Measurements from ENCODE around the gene SIRT5. TPM values are rescaled to one million over a fixed set of nuclear protein-coding genes. Genes with fewer than 3 reads are reported as not detected.

SIRT5 gene
- polyA plus RNA-seq, 2 of the 4 experiments (the other 2 are of a cell fraction) = 5.1 to 7.8 TPM

DNA sequence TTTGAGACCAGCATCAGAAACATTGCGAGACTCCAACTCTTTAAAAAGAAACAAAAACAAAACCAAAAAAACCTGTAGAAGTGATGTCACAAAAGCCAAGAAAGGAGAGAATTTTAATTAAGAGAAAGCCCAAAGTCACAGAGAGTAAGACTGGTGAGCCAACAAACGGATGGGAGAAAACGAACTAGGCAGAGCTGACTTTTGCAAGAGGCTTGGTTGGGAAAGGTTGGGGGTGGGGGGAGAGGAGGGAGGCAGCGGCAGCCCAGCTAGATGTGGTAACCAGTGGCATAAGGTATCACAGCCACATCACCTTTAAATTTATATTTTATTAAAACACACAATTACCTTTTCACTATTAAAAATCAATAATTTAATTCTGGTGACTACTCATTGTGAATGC is 64.2 kb downstream of the SIRT5 start:
- DNase-seq (ENCODE audit: low read depth in 1 of 2, low spot score in 1 of 2) = no peak
- no peaks in the 10 kb centered on the region for H3K9me3 ChIP-seq
- no peak overlapping the region for H3K4me2 ChIP-seq
- CTCF ChIA-PET = interaction anchor here (1.1 kb wide), 1 partner anchor 23 kb away, joined by 3 read pairs; the partner anchor contains the start of gene NOL7
- ATAC-seq = no peak
- no peak overlapping the region for H3K27ac ChIP-seq
- POLR2A ChIA-PET = no interaction called here
- H3K4me3 ChIP-seq = no peak overlapping the region
- TF ChIP-seq MAZ (IDR thresholded peaks at IDR 0.05; ENCODE audit: borderline replicate concordance, low read depth, low read length) (no peak), EP300 (IDR thresholded peaks at IDR 0.05) (no peak), RNF2 (IDR thresholded peaks at IDR 0.05; ENCODE audit: borderline replicate concordance, low read depth) (no peak), NPAS2 (CRISPR knock-in tag; IDR thresholded peaks at IDR 0.05; ENCODE audit: borderline replicate concordance) (no peak), ZFP36 (IDR thresholded peaks at IDR 0.05; ENCODE audit: borderline replicate concordance, partially characterized antibody) (no peak), POLR2A (IDR thresholded peaks at IDR 0.05; ENCODE audit: low read length) (no peak), RFX5 (IDR thresholded peaks at IDR 0.05) (no peak), EHMT2 (IDR thresholded peaks at IDR 0.05; ENCODE audit: low read depth) (no peak), CBX8 (IDR thresholded peaks at IDR 0.05) (no peak), PHF8 (IDR thresholded peaks at IDR 0.05; ENCODE audit: borderline replicate concordance, low read depth) (no peak), CBX2 (IDR thresholded peaks at IDR 0.05; ENCODE audit: borderline replicate concordance, low read depth) (no peak)
- TF ChIP-seq, protein P1, sequence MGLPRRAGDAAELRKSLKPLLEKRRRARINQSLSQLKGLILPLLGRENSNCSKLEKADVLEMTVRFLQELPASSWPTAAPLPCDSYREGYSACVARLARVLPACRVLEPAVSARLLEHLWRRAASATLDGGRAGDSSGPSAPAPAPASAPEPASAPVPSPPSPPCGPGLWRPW (IDR thresholded peaks at IDR 0.05) = no peak
- TF ChIP-seq, protein P2, sequence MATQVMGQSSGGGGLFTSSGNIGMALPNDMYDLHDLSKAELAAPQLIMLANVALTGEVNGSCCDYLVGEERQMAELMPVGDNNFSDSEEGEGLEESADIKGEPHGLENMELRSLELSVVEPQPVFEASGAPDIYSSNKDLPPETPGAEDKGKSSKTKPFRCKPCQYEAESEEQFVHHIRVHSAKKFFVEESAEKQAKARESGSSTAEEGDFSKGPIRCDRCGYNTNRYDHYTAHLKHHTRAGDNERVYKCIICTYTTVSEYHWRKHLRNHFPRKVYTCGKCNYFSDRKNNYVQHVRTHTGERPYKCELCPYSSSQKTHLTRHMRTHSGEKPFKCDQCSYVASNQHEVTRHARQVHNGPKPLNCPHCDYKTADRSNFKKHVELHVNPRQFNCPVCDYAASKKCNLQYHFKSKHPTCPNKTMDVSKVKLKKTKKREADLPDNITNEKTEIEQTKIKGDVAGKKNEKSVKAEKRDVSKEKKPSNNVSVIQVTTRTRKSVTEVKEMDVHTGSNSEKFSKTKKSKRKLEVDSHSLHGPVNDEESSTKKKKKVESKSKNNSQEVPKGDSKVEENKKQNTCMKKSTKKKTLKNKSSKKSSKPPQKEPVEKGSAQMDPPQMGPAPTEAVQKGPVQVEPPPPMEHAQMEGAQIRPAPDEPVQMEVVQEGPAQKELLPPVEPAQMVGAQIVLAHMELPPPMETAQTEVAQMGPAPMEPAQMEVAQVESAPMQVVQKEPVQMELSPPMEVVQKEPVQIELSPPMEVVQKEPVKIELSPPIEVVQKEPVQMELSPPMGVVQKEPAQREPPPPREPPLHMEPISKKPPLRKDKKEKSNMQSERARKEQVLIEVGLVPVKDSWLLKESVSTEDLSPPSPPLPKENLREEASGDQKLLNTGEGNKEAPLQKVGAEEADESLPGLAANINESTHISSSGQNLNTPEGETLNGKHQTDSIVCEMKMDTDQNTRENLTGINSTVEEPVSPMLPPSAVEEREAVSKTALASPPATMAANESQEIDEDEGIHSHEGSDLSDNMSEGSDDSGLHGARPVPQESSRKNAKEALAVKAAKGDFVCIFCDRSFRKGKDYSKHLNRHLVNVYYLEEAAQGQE (IDR thresholded peaks at IDR 0.05) = no peak
- 85% methylated on average over 4 of the region's 4 CpGs for WGBS (ENCODE audit: missing lambda C conversion rate)
- H3K4me1 ChIP-seq = no peaks in the 10 kb centered on the region
- FAIRE-seq = no peak

DNA sequence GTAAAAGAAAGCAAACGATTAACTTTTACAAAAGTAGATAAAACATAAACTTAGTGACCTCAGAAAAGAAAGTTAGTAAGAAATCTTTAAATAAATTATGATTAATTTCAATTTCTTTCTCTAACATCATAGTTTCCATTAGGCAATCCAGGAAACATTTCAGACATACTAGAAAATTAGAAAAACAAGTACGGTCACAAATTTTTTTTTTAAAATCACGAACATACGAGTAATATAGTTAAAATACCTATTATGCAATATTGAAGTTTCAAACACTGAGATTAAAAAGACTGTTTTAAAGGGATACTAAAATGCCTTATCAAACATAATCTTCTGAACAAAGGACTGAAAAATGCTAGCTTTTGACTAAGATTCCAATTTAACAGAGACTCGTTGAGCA is 66.9 kb downstream of the SIRT5 start:
- Histone ChIP-seq H3K4me2 (no peak overlapping the region), H3K9me3 (no peaks in the 10 kb centered on the region), H3K4me1 (no peaks in the 10 kb centered on the region), H3K27ac (no peak overlapping the region), H3K4me3 (no peak overlapping the region)
- no peak for DNase-seq (ENCODE audit: low read depth in 1 of 2, low spot score in 1 of 2)
- ChIA-PET POLR2A (no interaction called here), CTCF (interaction anchor here (0.8 kb wide), 1 partner anchor 26 kb away, joined by 7 read pairs; the partner anchor contains the start of gene NOL7)
- WGBS (ENCODE audit: missing lambda C conversion rate) = 90% methylated on average over 5 of the region's 5 CpGs
- FAIRE-seq = no peak
- no peak for ATAC-seq
- no peak for TF ChIP-seq JUN (IDR thresholded peaks at IDR 0.05)
- TF ChIP-seq MAFK (IDR thresholded peaks at IDR 0.05; ENCODE audit: partially characterized antibody) = no peak
- no peak for TF ChIP-seq TFCP2L1 (CRISPR knock-in tag; IDR thresholded peaks at IDR 0.05)
- TF ChIP-seq, protein P3, sequence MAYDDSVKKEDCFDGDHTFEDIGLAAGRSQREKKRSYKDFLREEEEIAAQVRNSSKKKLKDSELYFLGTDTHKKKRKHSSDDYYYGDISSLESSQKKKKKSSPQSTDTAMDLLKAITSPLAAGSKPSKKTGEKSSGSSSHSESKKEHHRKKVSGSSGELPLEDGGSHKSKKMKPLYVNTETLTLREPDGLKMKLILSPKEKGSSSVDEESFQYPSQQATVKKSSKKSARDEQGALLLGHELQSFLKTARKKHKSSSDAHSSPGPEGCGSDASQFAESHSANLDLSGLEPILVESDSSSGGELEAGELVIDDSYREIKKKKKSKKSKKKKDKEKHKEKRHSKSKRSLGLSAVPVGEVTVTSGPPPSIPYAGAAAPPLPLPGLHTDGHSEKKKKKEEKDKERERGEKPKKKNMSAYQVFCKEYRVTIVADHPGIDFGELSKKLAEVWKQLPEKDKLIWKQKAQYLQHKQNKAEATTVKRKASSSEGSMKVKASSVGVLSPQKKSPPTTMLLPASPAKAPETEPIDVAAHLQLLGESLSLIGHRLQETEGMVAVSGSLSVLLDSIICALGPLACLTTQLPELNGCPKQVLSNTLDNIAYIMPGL (CRISPR knock-in tag; IDR thresholded peaks at IDR 0.05; ENCODE audit: borderline replicate concordance) = no peak
- TF ChIP-seq HOXA7 (CRISPR knock-in tag; IDR thresholded peaks at IDR 0.05) = no peak
- TF ChIP-seq, protein P4, sequence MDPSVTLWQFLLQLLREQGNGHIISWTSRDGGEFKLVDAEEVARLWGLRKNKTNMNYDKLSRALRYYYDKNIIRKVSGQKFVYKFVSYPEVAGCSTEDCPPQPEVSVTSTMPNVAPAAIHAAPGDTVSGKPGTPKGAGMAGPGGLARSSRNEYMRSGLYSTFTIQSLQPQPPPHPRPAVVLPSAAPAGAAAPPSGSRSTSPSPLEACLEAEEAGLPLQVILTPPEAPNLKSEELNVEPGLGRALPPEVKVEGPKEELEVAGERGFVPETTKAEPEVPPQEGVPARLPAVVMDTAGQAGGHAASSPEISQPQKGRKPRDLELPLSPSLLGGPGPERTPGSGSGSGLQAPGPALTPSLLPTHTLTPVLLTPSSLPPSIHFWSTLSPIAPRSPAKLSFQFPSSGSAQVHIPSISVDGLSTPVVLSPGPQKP (IDR thresholded peaks at IDR 0.05; ENCODE audit: low read depth, low read length) = no peak
- no peak for TF ChIP-seq FOSL2 (IDR thresholded peaks at IDR 0.05)
- TF ChIP-seq FOSL2 (CRISPR knock-in tag; IDR thresholded peaks at IDR 0.05) = no peak

All from A549 (cell line).